Calu3 (cell line): ENCODE measurements around the gene TASL. TPM values are rescaled to one million over a fixed set of nuclear protein-coding genes. Genes with fewer than 3 reads are reported as not detected.

Experiments used
- BruUV-seq: library from RNA; stranded (reverse); fragments of 400-500 nt; replicated peaks from 2 replicates; lab custom pipeline; 2021; lab: Mats Ljungman, UMichigan
- CTCF ChIA-PET: fragments of 300-600 bp; sonication (Branson Sonifier 250); formaldehyde crosslinking; loops from one replicate; lab custom pipeline; 2022; ENCODE audit warnings: antibody characterized with exemption; lab: Charles Lee
- DNase-seq: peaks from one replicate; pipeline ENCODE4 v3.0.0; 2022
- H3K27ac Mint-ChIP-seq: one replicate; pipeline ENCODE4 v1.8.0; 2022; ENCODE audit warnings: mixed read lengths; ENCODE audit not compliant: unreplicated experiment
- H3K27me3 Mint-ChIP-seq: one replicate; pipeline ENCODE4 v1.8.0; 2022; ENCODE audit warnings: mixed read lengths; ENCODE audit not compliant: unreplicated experiment
- H3K36me3 Mint-ChIP-seq: one replicate; pipeline ENCODE4 v1.8.0; 2022; ENCODE audit warnings: mild to moderate bottlenecking, moderate library complexity, mixed read lengths; ENCODE audit not compliant: insufficient read depth, unreplicated experiment
- H3K4me1 Mint-ChIP-seq: one replicate; pipeline ENCODE4 v1.8.0; 2022; ENCODE audit warnings: mild to moderate bottlenecking, low read depth, mixed read lengths; ENCODE audit not compliant: unreplicated experiment
- H3K4me3 Mint-ChIP-seq: one replicate; pipeline ENCODE4 v1.8.0; 2022; ENCODE audit warnings: mild to moderate bottlenecking, low read depth, moderate library complexity, mixed read lengths; ENCODE audit not compliant: unreplicated experiment
- H3K9me3 Mint-ChIP-seq: one replicate; pipeline ENCODE4 v1.8.0; 2022; ENCODE audit warnings: low read depth, mixed read lengths; ENCODE audit not compliant: unreplicated experiment
- intact Hi-C: fragments of 100-400 bp; cut with micrococcal nuclease; formaldehyde crosslinking; loops from one replicate; pipeline ENCODE4 v1.10.0; 2022; ENCODE audit not compliant: unreplicated experiment
- total RNA-seq: library from RNA; stranded (reverse); gene quantifications from 2 replicates; pipeline ENCODE4 v1.2.3, GENCODE V29; 2022
- TF ChIP-seq, protein P1 (sequence below): fragments of 200-600 bp; IDR thresholded peaks from one replicate; pipeline ENCODE4 v1.8.0; 2022; ENCODE audit warnings: antibody characterized with exemption; ENCODE audit not compliant: unreplicated experiment

Gene TASL
- total RNA-seq, 1 experiment from 2014 or later, result not detected

DNA sequence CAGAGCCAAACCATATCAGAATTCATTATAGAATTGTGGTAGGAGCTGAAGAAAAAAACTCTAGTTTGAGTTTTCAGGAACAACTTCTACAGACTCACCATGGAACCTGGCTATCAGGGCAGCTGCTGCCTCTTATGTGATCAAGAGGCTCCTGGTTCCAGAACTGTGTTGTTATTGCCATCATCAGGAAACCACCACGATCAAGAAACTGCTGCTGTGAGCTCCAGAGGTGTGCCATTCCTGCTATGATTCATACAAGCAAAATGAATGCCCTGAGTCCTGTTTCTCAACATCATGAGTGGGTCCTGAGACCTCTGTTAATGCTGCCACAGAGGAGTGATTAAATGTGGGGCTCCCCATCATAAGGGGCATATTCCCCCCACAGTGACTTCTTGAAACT lies 43.7 kb downstream of the TASL start:
- CTCF ChIA-PET, result no interaction called here
- H3K27ac Mint-ChIP-seq, result no peak overlapping the region
- no TSS peak for BruUV-seq

DNA sequence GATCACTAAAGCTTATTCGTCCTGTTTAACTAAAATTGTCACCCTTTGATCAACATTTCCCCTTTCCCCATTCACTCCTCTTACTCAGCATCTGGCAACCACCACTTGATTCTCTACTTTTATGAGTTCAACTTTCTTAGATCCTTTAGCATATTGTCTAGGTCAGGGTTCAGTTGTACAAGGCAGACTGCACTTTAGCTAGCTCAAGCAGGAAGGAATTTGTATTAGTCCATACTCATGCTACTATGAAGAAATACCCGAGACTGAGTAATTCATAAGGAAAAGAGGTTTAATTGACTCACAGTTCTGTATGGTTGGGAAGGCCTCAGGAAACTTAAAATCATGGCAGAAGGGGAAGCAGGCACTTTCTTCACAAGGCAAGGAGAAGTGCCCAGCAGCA lies 44.3 kb downstream of the TASL start:
- TF ChIP-seq, protein P1, sequence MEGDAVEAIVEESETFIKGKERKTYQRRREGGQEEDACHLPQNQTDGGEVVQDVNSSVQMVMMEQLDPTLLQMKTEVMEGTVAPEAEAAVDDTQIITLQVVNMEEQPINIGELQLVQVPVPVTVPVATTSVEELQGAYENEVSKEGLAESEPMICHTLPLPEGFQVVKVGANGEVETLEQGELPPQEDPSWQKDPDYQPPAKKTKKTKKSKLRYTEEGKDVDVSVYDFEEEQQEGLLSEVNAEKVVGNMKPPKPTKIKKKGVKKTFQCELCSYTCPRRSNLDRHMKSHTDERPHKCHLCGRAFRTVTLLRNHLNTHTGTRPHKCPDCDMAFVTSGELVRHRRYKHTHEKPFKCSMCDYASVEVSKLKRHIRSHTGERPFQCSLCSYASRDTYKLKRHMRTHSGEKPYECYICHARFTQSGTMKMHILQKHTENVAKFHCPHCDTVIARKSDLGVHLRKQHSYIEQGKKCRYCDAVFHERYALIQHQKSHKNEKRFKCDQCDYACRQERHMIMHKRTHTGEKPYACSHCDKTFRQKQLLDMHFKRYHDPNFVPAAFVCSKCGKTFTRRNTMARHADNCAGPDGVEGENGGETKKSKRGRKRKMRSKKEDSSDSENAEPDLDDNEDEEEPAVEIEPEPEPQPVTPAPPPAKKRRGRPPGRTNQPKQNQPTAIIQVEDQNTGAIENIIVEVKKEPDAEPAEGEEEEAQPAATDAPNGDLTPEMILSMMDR, result no peak
- DNase-seq, result no peak
- no TSS peak for BruUV-seq
- Mint-ChIP-seq H3K4me1 (no peaks in the 10 kb centered on the region), H3K36me3 (no peaks in the 10 kb centered on the region), H3K27ac (no peak overlapping the region), H3K27me3 (no peaks in the 10 kb centered on the region), H3K4me3 (no peak overlapping the region), H3K9me3 (peaks cover 2% of the 10 kb centered on the region)
- CTCF ChIA-PET, result no interaction called here
- intact Hi-C loops, result no loop called here

More for the DNA sequence above, 43.7 kb downstream of the TASL start:
- intact Hi-C loops, result no loop called here
- Mint-ChIP-seq H3K9me3 (peaks cover 2% of the 10 kb centered on the region), H3K27me3 (no peaks in the 10 kb centered on the region), H3K4me1 (no peaks in the 10 kb centered on the region), H3K36me3 (no peaks in the 10 kb centered on the region), H3K4me3 (no peak overlapping the region)
- TF ChIP-seq, protein P1, result no peak
- DNase-seq, result no peak

DNA sequence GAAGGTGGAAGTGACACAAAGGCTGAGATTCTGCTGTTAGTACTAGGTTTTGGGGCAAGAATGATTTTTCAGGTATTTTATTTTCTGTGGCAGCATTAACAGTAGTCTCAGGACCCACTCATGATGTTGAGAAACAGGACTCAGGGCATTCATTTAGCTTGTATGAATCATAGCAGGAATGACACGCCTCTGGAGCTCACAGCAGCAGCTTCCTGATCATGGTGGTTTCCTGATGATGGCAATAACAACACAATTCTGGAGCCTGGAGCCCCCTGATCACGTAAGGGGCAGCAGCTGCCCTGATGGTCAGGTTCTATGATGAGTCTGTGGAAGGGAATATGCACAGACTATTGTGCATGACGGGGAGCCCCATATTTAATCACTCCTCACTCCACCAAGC lies 47.0 kb downstream of the TASL start:
- no TSS peak for BruUV-seq
- peaks cover 3% of the 10 kb centered on the region for H3K9me3 Mint-ChIP-seq

DNA sequence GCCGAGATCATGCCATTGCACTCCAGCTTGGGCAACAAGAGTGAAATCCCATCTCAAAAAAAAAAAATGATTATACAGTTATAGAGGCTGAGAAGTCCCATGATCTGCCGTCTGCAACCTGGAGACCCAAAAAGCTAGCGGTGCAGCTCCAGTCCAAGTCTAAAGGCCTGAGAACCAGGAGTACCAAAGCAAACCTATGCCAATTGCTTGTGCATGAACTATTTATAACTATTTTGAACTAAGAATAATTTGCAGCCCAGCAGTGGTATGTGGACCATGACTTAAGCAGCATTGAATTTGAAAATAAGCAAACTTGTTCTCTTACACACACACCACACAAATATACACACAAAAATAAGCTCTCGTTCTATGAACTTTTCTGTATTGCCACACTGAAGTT lies 51.8 kb downstream of the TASL start:
- peaks cover 3% of the 10 kb centered on the region for H3K9me3 Mint-ChIP-seq
- H3K4me3 Mint-ChIP-seq, result no peak overlapping the region
- TF ChIP-seq, protein P1, result no peak
- BruUV-seq, result no TSS peak
- no peak overlapping the region for H3K27ac Mint-ChIP-seq
- intact Hi-C loops, result no loop called here
- H3K4me1 Mint-ChIP-seq, result no peaks in the 10 kb centered on the region
- no peaks in the 10 kb centered on the region for H3K36me3 Mint-ChIP-seq
- DNase-seq, result no peak
- CTCF ChIA-PET, result no interaction called here
- no peaks in the 10 kb centered on the region for H3K27me3 Mint-ChIP-seq

More for the DNA sequence above, 47.0 kb downstream of the TASL start:
- Mint-ChIP-seq H3K27ac (no peak overlapping the region), H3K36me3 (no peaks in the 10 kb centered on the region), H3K4me3 (no peak overlapping the region), H3K4me1 (no peaks in the 10 kb centered on the region), H3K27me3 (no peaks in the 10 kb centered on the region)
- DNase-seq, result peak; percentile 2
- TF ChIP-seq, protein P1, result no peak
- intact Hi-C loops, result no loop called here
- CTCF ChIA-PET, result no interaction called here
